Endothelial cell of umbilical vein (primary cell): ENCODE results near the gene GUCY2D. TPM values are rescaled to one million over a fixed set of nuclear protein-coding genes. Genes with fewer than 3 reads are reported as not detected.
"Not testable (repeated sequence)": the region's sequence is repeated elsewhere in the genome, so short reads cannot be mapped to it uniquely, and the experiment has no call there.

Source experiments
- BruUV-seq: library from RNA; stranded (reverse); fragments of 400-500 nt; replicated peaks from 2 replicates; lab custom pipeline; 2021; lab: Mats Ljungman, UMichigan
- CTCF ChIA-PET: fragments of 300-600, 350-600 bp; sonication (Branson Sonifier 250); formaldehyde crosslinking; loops from one replicate; lab custom pipeline; 2021; ENCODE audit warnings: antibody characterized with exemption, inconsistent platforms; lab: Charles Lee
- POLR2A ChIA-PET: fragments of 300-600, 350-600 bp; sonication (Branson Sonifier 250); formaldehyde crosslinking; loops from one replicate; lab custom pipeline; 2021; ENCODE audit warnings: antibody characterized with exemption, inconsistent platforms; lab: Charles Lee
- DNase-seq: peaks from one replicate; pipeline ENCODE4 v3.0.0-alpha.2; 2011; ENCODE audit warnings: low read depth, low spot score
- FAIRE-seq: peaks from 2 replicates; lab custom pipeline; 2011; peaks lifted over from hg19 to GRCh38; lab: Jason Lieb, UNC
- H2AFZ ChIP-seq: 2 replicates; pipeline ENCODE4 v1.6.0; 2012; ENCODE audit warnings: low read depth, low read length, control low read depth, inconsistent platforms
- H3K27ac ChIP-seq: 2 replicates; pipeline ENCODE4 v1.5.1; 2011; ENCODE audit warnings: low read depth, mild to moderate bottlenecking, control low read depth, low read length, moderate library complexity; ENCODE audit not compliant: insufficient read depth
- H3K27me3 ChIP-seq, 2 experiments: 2 replicates each; pipeline versions ENCODE4 v1.6.0 to v1.6.1; 2011; ENCODE audit warnings: low read length in 2 of 2, mixed read lengths in 1 of 2; ENCODE audit not compliant: control insufficient read depth in 2 of 2, insufficient read depth in 2 of 2
- H3K36me3 ChIP-seq, 2 experiments: 2 replicates in 1 of 2; 3 replicates in 1 of 2; pipeline ENCODE4 v1.5.1; 2011; ENCODE audit warnings: low read length in 2 of 2, mild to moderate bottlenecking in 1 of 2, moderate library complexity in 1 of 2; ENCODE audit not compliant: control insufficient read depth in 2 of 2, insufficient read depth in 2 of 2; ENCODE audit errors: extremely low read depth in 1 of 2
- H3K4me1 ChIP-seq: 3 replicates; pipeline ENCODE4 v1.5.1; 2011; ENCODE audit warnings: mild to moderate bottlenecking, low read length; ENCODE audit not compliant: control insufficient read depth, insufficient read depth; ENCODE audit errors: extremely low read depth
- H3K4me2 ChIP-seq: 2 replicates; pipeline ENCODE4 v1.6.1; 2011; ENCODE audit warnings: low read length, control low read depth, mixed read lengths; ENCODE audit not compliant: insufficient read depth
- H3K4me3 ChIP-seq, 3 experiments: fragments of 200-600 bp in 1 of 3; sonication (generic), shearing (Covaris generic) in 1 of 3; replicated peaks in 1 of 3; 2 replicates each; pipeline ENCODE4 v1.5.1; 2011 to 2016; ENCODE audit warnings: control low read depth in 3 of 3, low read length in 3 of 3, mild to moderate bottlenecking in 2 of 3, inconsistent platforms in 1 of 3, low read depth in 1 of 3, moderate library complexity in 1 of 3; ENCODE audit not compliant: insufficient read depth in 1 of 3
- H3K79me2 ChIP-seq: 2 replicates; pipeline ENCODE4 v1.6.0; 2012; ENCODE audit warnings: low read length, inconsistent platforms; ENCODE audit not compliant: control insufficient read depth, insufficient read depth
- H3K9ac ChIP-seq: replicated peaks from 2 replicates; pipeline ENCODE3; 2011; ENCODE audit warnings: low read length, control low read depth; ENCODE audit not compliant: insufficient read depth; ENCODE audit errors: extremely low read depth
- H3K9me1 ChIP-seq: replicated peaks from 3 replicates; pipeline ENCODE4 v1.6.0; 2011; ENCODE audit warnings: mild to moderate bottlenecking, low read length; ENCODE audit not compliant: control insufficient read depth, insufficient read depth; ENCODE audit errors: extremely low read depth
- H3K9me3 ChIP-seq: replicated peaks from 2 replicates; pipeline ENCODE4 v1.5.1; 2012; ENCODE audit warnings: low read length, inconsistent platforms; ENCODE audit not compliant: control insufficient read depth, insufficient read depth
- H4K20me1 ChIP-seq: replicated peaks from 2 replicates; pipeline ENCODE3; 2011; ENCODE audit warnings: mild to moderate bottlenecking, low read length; ENCODE audit not compliant: control insufficient read depth, insufficient read depth; ENCODE audit errors: extremely low read depth
- EZH2 ChIP-seq: IDR thresholded peaks from 2 replicates; pipeline ENCODE4 v1.6.1; 2012; ENCODE audit warnings: borderline replicate concordance, low read depth, mild to moderate bottlenecking, moderate library complexity, low read length, inconsistent platforms; ENCODE audit not compliant: severe bottlenecking
- FOS ChIP-seq: IDR thresholded peaks from 2 replicates; pipeline ENCODE4 v1.6.1; 2011; ENCODE audit warnings: mild to moderate bottlenecking, low read length, moderate library complexity, borderline replicate concordance; ENCODE audit not compliant: insufficient read depth
- dilution Hi-C: fragments of 300-500 bp; cut with MboI; formaldehyde crosslinking; loops from one replicate; pipeline ENCODE4 v1.15.0; 2019; ENCODE audit warnings: low sequenced_read_pairs; ENCODE audit not compliant: extremely low pct_ligation_motif_present
- intact Hi-C: fragments of 100-400 bp; cut with micrococcal nuclease; formaldehyde crosslinking; loops from one replicate; pipeline ENCODE4 v1.10.0; 2022
- polyA plus RNA-seq, 4 experiments: library from polyadenylated mRNA; depleted of rRNA in 3 of 4; stranded (reverse) in 3 of 4; unstranded in 1 of 4; fragments of >200 nt; gene quantifications; 2 replicates each; pipeline versions ENCODE4 v1.2.1 to v1.2.3, GENCODE V29; 2011 to 2012; ENCODE audit warnings: missing spikeins in 1 of 4
- total RNA-seq: library from RNA; stranded (reverse); gene quantifications from 2 replicates; pipeline ENCODE4 v1.2.3, GENCODE V29; 2021
- TF ChIP-seq, protein P1 (sequence below), 2 donors: IDR thresholded peaks; 1 replicate in 1 of 2; 2 replicates in 1 of 2; pipeline ENCODE4 v1.5.1; 2011; ENCODE audit warnings: low read length in 2 of 2, mild to moderate bottlenecking in 2 of 2, moderate library complexity in 2 of 2, control low read depth in 1 of 2, inconsistent platforms in 1 of 2, low read depth in 1 of 2; ENCODE audit not compliant: insufficient read depth in 1 of 2; ENCODE audit errors: extremely low read depth in 1 of 2

GUCY2D gene
- total and polyA plus RNA-seq, 2 donors (not counting 3 experiments of a cell fraction or from before 2014, with no cell fraction given): not detected

DNA sequence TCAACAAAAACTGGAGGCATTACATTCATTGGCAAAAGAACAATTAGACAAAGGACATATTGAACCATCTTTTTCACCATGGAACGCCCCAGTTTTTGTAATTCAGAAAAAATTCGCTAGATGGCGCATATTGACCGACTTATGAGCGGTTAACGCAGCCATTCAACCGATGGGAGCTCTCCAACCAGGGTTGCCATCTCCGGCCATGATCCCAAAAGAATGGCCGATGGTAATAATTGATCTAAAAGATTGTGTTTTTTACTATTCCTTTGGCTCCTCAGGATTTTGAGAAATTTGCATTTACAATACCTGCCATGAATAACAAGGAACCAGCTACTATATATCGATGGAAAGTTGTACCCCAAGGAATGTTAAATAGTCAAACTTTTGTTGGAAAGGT lies 57.9 kb downstream of the GUCY2D start:
- dilution Hi-C loops (no loop called here), intact Hi-C loops (loop anchor here (1.0 to 2.0 kb wide), 3 partner anchors 21 to 58 kb away; partner anchors contain the start of gene ALOXE3)
- H4K20me1 ChIP-seq: no peaks in the 10 kb centered on the region
- H3K9me1 ChIP-seq: no peaks in the 10 kb centered on the region
- H3K27me3 ChIP-seq: peaks cover 44 to 51% of the 10 kb centered on the region in 2 experiments
- no peak overlapping the region for H3K9ac ChIP-seq
- TF ChIP-seq EZH2 (no peak), FOS (no peak)
- TF ChIP-seq, protein P1, sequence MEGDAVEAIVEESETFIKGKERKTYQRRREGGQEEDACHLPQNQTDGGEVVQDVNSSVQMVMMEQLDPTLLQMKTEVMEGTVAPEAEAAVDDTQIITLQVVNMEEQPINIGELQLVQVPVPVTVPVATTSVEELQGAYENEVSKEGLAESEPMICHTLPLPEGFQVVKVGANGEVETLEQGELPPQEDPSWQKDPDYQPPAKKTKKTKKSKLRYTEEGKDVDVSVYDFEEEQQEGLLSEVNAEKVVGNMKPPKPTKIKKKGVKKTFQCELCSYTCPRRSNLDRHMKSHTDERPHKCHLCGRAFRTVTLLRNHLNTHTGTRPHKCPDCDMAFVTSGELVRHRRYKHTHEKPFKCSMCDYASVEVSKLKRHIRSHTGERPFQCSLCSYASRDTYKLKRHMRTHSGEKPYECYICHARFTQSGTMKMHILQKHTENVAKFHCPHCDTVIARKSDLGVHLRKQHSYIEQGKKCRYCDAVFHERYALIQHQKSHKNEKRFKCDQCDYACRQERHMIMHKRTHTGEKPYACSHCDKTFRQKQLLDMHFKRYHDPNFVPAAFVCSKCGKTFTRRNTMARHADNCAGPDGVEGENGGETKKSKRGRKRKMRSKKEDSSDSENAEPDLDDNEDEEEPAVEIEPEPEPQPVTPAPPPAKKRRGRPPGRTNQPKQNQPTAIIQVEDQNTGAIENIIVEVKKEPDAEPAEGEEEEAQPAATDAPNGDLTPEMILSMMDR (IDR thresholded peaks at IDR 0.05; ENCODE audit: extremely low read depth in 1 of 2, insufficient read depth in 1 of 2, low read depth in 1 of 2, low read length in 2 of 2): peak; percentile 53 to 56
- no peak overlapping the region for H3K27ac ChIP-seq
- no peak overlapping the region for H2AFZ ChIP-seq
- ChIA-PET CTCF (interaction anchor here (0.5 to 11.0 kb wide), 60 partner anchors 10 to 938 kb away, joined by 3 to 191 read pairs (median 5); partner anchors contain the start of genes ALOX12B, ALOXE3, BORCS6 and GUCY2D), POLR2A (interaction anchor here (0.6 kb wide), 1 partner anchor 113 kb away, joined by 4 read pairs; no protein-coding TSS in a partner anchor)
- peaks cover 19% of the 10 kb centered on the region for H3K4me1 ChIP-seq
- no peaks in the 10 kb centered on the region for H3K79me2 ChIP-seq
- peak; percentile 83 for FAIRE-seq
- no TSS peak for BruUV-seq
- H3K4me2 ChIP-seq: no peak overlapping the region
- DNase-seq: peak; percentile 73
- no peaks in the 10 kb centered on the region for H3K36me3 ChIP-seq
- H3K4me3 ChIP-seq: no peak overlapping the region
- no peaks in the 10 kb centered on the region for H3K9me3 ChIP-seq

GRCh38 chr17:8061851-8062250 lies 59.4 kb downstream of the GUCY2D start:
- H3K36me3 ChIP-seq, FAIRE-seq, H4K20me1 ChIP-seq, H3K27ac ChIP-seq, H3K9me3 ChIP-seq, H3K4me3 ChIP-seq, dilution Hi-C loops, H3K9ac ChIP-seq, POLR2A ChIA-PET, H3K9me1 ChIP-seq, H3K4me1 ChIP-seq, BruUV-seq, H3K79me2 ChIP-seq, H2AFZ ChIP-seq, H3K4me2 ChIP-seq, DNase-seq: not testable (repeated sequence)
- peaks cover 51 to 54% of the 10 kb centered on the region in 2 experiments for H3K27me3 ChIP-seq
- intact Hi-C loops: loop anchor here (2.0 kb wide), 1 partner anchor 19 kb away; no protein-coding TSS in a partner anchor
- CTCF ChIA-PET: interaction anchor here (0.7 to 11.0 kb wide), 10 partner anchors 8 to 724 kb away, joined by 3 to 191 read pairs (median 27); partner anchors contain the start of gene ALOXE3
